Measurements from ENCODE around the gene RELT.

GRCh38 chr11:73359341-73359740, 16.9 kb upstream of the RELT start:
- TF ChIP-seq, protein P1, sequence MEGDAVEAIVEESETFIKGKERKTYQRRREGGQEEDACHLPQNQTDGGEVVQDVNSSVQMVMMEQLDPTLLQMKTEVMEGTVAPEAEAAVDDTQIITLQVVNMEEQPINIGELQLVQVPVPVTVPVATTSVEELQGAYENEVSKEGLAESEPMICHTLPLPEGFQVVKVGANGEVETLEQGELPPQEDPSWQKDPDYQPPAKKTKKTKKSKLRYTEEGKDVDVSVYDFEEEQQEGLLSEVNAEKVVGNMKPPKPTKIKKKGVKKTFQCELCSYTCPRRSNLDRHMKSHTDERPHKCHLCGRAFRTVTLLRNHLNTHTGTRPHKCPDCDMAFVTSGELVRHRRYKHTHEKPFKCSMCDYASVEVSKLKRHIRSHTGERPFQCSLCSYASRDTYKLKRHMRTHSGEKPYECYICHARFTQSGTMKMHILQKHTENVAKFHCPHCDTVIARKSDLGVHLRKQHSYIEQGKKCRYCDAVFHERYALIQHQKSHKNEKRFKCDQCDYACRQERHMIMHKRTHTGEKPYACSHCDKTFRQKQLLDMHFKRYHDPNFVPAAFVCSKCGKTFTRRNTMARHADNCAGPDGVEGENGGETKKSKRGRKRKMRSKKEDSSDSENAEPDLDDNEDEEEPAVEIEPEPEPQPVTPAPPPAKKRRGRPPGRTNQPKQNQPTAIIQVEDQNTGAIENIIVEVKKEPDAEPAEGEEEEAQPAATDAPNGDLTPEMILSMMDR (IDR thresholded peaks at IDR 0.05 in 8 of 11, conservative IDR thresholded peaks at IDR 0.05 in 3 of 11), result no peak
- TF ChIP-seq POLR2A (IDR thresholded peaks at IDR 0.05), result no peak

Data from spleen (tissue), 7 donors.